T-helper 9 cell (primary cell): ENCODE measurements around the gene GALNT7.
A peak's percentile ranks its signal among the peaks of the same experiment; 100 is the strongest.
"Not testable (repeated sequence)": the region's sequence is repeated elsewhere in the genome, so short reads cannot be mapped to it uniquely, and the experiment has no call there.

Source experiments
- DNase-seq: peaks from one replicate; pipeline ENCODE4 v3.0.0-alpha.2; 2020
- total RNA-seq, 2 donors: gene quantifications; one replicate each; lab custom pipeline; 2026; lab: John Stamatoyannopoulos, UW

Gene GALNT7, protein sequence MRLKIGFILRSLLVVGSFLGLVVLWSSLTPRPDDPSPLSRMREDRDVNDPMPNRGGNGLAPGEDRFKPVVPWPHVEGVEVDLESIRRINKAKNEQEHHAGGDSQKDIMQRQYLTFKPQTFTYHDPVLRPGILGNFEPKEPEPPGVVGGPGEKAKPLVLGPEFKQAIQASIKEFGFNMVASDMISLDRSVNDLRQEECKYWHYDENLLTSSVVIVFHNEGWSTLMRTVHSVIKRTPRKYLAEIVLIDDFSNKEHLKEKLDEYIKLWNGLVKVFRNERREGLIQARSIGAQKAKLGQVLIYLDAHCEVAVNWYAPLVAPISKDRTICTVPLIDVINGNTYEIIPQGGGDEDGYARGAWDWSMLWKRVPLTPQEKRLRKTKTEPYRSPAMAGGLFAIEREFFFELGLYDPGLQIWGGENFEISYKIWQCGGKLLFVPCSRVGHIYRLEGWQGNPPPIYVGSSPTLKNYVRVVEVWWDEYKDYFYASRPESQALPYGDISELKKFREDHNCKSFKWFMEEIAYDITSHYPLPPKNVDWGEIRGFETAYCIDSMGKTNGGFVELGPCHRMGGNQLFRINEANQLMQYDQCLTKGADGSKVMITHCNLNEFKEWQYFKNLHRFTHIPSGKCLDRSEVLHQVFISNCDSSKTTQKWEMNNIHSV
- total RNA-seq = 14.0 to 34.6 reads per million in 2 donors

DNA sequence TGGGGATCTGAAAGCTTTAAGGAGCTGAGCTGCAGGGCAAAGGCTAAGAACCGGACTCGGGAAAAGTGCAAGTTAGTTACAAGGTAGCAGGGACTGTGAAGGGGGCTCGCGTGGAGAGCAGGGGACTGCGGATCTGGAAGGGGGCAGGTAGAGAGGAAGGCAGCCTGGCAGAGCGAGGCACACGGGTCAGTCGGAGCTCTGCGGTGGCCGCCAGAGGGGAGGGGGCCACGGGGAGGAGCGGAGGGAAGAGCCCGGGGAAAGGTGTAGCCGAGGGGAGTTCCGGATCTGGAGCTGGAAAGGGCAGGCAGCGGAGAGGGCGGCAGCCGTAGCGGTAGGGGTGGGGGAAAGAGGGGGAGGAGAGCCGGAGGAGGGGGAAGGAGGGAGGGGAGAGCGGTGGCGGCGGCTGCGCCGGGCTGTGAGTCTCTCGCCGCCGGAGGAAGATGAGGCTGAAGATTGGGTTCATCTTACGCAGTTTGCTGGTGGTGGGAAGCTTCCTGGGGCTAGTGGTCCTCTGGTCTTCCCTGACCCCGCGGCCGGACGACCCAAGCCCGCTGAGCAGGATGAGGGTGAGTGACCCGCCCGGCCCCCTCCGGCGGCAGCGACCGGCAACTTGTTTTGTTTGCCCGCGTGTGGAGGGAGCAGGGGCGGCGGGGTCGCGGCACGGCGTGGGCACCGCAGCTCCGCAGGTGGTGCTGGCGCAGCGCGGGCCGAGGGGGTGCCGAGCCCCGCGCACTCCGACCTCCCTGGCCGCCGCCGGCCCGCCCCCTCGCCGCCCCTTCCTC, at the start of gene GALNT7:
Gene GALNT7 (plus strand): TSS at position 416 of the 782 bp plus-strand sequence. CDS start 25 bp downstream, at position 441.
- DNase-seq = peak; percentile 55

DNA sequence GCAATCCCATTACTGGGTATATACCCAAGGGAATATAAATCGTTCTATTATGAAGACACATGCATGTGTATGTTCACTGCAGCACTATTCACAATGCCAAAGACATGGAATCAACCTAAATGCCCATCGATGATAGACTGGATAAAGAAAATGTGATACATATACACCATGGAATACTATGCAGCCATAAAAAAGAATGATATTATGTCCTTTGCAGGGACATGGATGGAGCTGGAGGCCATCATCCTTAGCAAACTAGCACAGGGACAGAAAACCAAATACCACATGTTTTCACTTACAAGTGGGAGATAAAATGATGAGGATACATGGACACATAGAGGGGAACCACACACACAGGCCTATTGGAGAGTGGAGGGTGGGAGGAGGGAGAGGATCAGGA, 49.8 kb upstream of the GALNT7 start:
- DNase-seq = not testable (repeated sequence)

- no peak for DNase-seq
Observed at GRCh38 chr4:173119818-173120217, 48.8 kb upstream of the GALNT7 start.

GRCh38 chr4:173121076-173121561, 47.5 kb upstream of the GALNT7 start:
- DNase-seq = no peak

GRCh38 chr4:173124209-173124865, 44.3 kb upstream of the GALNT7 start:
- DNase-seq = no peak

DNA sequence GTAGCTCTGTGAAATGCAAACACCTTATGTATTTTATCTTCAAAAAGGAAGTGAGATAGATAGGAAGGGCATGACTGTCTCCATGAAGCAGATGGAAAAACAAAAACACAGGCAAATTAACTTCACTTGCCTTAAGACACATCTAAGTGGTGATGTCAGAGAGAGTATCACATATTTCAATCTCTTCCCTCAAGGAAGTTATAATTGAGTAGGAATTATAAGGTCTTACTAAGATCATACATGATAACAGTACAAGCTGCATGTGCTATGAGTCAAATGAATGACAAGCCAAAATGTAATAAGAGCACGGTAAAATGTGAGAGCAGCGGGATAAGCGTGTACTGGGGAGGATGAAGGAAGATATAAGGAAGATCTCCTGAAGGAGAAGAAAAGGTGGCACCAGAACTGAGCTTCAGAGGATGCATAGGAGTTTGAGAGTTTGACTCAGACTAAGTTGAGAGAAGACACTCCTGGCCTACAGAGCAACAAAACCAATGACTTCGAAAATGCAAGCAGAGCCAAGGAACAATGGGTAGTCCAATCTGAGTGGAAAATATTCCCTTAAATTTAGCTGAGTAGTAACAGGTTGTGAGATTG, 43.3 kb upstream of the GALNT7 start:
- DNase-seq = no peak

DNA sequence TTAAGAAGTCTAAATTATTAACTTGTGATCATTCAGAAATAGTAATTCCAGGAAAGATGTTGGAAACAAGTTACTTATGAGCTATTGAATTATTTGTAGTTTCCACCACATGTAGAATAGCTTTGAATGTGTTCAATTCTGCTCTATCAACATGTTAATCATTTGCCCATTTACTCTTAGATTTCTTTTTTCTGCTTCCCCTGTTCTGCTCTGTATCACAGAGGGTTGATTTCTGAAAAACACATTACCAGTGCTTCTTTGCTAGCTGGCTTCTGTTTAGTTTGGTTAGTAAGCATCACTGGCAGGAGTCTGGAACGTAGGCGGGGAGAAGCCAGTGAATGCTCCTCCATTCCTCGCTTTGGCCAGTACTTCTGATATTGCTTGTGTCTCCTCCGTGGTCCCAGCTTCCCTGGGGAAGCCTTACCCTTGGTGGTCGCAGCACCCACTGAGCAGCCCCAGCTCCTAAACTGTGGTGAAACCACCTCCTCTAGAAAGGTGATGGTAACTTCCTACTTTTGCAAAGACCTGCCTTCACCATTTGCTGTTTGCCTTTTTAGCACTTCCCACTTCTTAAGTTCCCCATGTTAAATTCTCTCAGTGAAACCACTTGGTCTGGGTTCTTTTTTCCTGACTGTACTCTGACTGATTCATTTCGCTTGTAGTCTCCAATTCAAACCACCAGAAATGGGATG, 40.3 kb upstream of the GALNT7 start:
- no peak for DNase-seq

GRCh38 chr4:173130687-173131086, 37.9 kb upstream of the GALNT7 start:
- no peak for DNase-seq

DNA sequence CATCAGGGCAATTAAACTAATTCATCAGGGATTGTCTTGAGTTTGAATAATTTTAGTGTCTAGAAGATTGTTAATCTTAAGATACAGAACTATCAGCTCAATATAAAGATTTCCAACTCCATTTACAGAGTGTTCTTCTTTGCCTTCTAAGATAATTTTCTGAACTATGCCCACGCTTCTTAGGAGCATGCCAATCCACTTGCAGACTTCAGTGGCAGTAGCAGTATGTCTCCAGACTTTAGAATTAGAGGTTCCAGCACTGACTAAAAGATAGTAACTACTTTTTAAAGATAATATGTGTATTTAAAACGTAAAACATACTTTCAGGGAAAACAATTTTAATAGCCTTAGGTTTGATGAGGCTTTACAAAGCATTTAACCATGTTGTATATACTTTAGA, 34.2 kb upstream of the GALNT7 start:
- no peak for DNase-seq

GRCh38 chr4:173135241-173135847, 33.3 kb upstream of the GALNT7 start:
- no peak for DNase-seq

- no peak for DNase-seq
Observed at GRCh38 chr4:173138624-173139023, 30.0 kb upstream of the GALNT7 start.

DNA sequence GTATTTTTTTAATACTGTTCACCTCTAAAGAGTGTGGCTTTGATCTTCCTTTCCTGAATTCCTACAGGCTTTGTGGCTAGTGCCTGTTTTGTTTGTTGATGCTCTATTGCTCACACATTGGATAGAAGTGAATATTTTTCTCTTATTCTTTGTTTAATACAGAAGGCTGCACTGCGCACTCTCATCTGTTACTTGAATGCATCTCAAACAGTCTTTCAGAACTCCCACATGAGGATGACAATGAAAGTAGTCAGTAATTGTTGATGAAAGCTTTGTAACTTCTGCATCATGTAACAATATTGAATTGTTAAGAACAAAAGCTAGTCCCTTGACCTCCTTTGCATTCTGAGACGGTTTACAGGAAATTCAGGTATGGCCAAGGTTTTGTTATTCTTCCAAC, 29.1 kb upstream of the GALNT7 start:
- DNase-seq = no peak

- DNase-seq = no peak
Observed at GRCh38 chr4:173145131-173145530, 23.5 kb upstream of the GALNT7 start.

- DNase-seq = no peak
Observed at GRCh38 chr4:173146456-173146855, 22.2 kb upstream of the GALNT7 start.

GRCh38 chr4:173151496-173151895, 17.1 kb upstream of the GALNT7 start:
- no peak for DNase-seq

- DNase-seq = no peak
Observed at GRCh38 chr4:173152104-173152503, 16.5 kb upstream of the GALNT7 start.

- no peak for DNase-seq
Observed at GRCh38 chr4:173153445-173153844, 15.2 kb upstream of the GALNT7 start.

DNA sequence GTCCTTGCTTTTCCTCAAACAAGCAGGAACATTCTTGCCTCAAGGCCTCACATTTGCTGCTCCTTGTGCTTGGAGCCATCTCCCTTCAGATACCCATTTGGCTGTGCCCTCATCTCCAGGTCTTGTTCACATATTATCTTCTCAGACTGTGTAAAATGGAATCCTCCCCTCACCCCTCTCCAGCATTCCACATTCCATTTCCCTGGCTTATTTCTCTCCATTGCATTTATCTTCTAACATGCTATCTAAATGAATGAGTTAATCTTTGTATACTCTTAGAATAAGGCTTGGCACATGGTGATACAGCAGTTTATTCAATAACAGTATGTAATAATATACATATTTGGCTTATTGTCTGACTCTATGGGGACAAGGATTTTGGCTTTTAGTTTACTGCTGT, 8.8 kb upstream of the GALNT7 start:
- DNase-seq = no peak

GRCh38 chr4:173160871-173161270, 7.7 kb upstream of the GALNT7 start:
- DNase-seq = no peak

DNA sequence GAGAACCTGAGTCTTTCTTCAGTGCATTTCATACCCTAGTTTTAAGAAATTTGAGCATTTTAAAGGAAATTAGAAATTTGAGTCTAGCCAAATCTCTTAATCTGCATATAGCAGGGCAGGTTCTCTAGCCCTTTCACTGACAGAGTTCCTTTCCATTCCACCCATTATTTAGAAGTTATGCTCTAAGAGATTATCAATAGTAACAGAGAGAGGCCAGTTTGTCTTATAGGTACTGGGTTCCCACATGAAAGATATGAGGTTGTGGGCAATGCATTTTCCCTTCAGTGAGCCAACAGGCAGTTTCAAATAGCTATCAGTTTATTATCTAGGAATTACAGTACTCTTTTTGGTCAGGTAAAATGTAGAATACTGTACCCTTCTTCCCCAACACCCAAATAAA, 7.3 kb upstream of the GALNT7 start:
- DNase-seq = no peak

- no peak for DNase-seq
Observed at GRCh38 chr4:173165706-173166105, 2.9 kb upstream of the GALNT7 start.
